Panc1 (cell line): ENCODE data around the gene CHPT1.

ENCODE experiments used
- POLR2AphosphoS5 ChIP-seq: IDR thresholded peaks from 2 replicates; pipeline ENCODE4 v1.6.1; 2012; ENCODE audit warnings: mild to moderate bottlenecking, low read depth, low read length, moderate library complexity
- SIN3A ChIP-seq: IDR thresholded peaks from 2 replicates; pipeline ENCODE4 v1.6.1; 2012; ENCODE audit warnings: low read depth, mild to moderate bottlenecking, low read length, moderate library complexity, borderline replicate concordance; ENCODE audit not compliant: insufficient read depth

DNA sequence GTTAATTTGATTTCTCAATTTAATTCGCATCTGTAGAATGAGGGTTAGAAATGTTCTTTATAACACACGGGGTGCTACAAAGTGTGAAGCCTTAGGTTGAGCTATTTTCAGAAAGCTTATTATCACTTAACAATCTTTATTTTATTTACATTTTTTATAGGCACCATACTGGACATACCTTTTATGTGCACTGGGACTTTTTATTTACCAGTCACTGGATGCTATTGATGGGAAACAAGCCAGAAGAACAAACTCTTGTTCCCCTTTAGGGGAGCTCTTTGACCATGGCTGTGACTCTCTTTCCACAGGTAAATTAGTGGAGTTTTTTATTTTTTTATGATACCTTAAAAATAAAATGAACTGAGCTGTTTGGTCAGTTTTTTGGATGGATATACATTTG lies 16.5 kb downstream of the CHPT1 start:
- TF ChIP-seq SIN3A = no peak
- TF ChIP-seq POLR2AphosphoS5 = no peak
